ENCODE measurements around the gene ZNF689. TPM values are rescaled to one million over a fixed set of nuclear protein-coding genes. Genes with fewer than 3 reads are reported as not detected.

ZNF689 gene
- total RNA-seq, 1 donor from 2014 or later = 7.1 TPM

- no peak for DNase-seq (ENCODE audit: low spot score)
- Mint-ChIP-seq H3K27me3 (ENCODE audit: low read depth) (no peaks in the 10 kb centered on the region), H3K9me3 (ENCODE audit: low read depth) (peaks cover 10% of the 10 kb centered on the region)
Measured at GRCh38 chr16:30620169-30620568, 10.0 kb upstream of the ZNF689 start.

DNA sequence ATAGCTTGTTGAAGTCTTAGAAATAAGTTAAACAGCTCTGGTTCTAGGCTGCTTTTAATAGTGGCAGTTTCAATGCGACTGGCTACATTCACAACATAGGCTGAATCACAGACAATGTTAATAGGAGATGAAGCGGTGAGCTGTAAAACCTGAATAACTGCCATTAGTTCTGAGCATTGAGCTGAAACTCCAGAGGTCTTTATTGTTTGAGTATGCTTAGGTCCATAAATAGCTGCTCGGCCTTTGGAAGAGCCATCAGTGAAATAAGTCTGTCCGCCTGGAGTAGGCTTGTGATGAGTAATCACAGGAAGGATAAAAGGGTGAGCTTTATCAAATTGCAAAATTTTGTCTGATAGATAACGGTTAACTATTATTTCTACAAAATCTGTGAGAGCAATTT, 9.4 kb upstream of the ZNF689 start:
- Mint-ChIP-seq H3K27ac (ENCODE audit: unreplicated experiment) (no peak overlapping the region), H3K27me3 (ENCODE audit: low read depth) (no peaks in the 10 kb centered on the region), H3K36me3 (ENCODE audit: low read depth) (no peaks in the 10 kb centered on the region), H3K9me3 (ENCODE audit: low read depth) (peaks cover 10% of the 10 kb centered on the region), H3K4me3 (ENCODE audit: unreplicated experiment) (no peak overlapping the region), H3K4me1 (ENCODE audit: low read depth) (no peaks in the 10 kb centered on the region)
- DNase-seq (ENCODE audit: low spot score) = no peak
- TF ChIP-seq, protein P1, sequence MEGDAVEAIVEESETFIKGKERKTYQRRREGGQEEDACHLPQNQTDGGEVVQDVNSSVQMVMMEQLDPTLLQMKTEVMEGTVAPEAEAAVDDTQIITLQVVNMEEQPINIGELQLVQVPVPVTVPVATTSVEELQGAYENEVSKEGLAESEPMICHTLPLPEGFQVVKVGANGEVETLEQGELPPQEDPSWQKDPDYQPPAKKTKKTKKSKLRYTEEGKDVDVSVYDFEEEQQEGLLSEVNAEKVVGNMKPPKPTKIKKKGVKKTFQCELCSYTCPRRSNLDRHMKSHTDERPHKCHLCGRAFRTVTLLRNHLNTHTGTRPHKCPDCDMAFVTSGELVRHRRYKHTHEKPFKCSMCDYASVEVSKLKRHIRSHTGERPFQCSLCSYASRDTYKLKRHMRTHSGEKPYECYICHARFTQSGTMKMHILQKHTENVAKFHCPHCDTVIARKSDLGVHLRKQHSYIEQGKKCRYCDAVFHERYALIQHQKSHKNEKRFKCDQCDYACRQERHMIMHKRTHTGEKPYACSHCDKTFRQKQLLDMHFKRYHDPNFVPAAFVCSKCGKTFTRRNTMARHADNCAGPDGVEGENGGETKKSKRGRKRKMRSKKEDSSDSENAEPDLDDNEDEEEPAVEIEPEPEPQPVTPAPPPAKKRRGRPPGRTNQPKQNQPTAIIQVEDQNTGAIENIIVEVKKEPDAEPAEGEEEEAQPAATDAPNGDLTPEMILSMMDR (IDR thresholded peaks at IDR 0.05) = no peak

More at GRCh38 chr16:30620169-30620568, 10.0 kb upstream of the ZNF689 start:
- no peaks in the 10 kb centered on the region for H3K4me1 Mint-ChIP-seq (ENCODE audit: low read depth)
- H3K36me3 Mint-ChIP-seq (ENCODE audit: low read depth) = no peaks in the 10 kb centered on the region
- TF ChIP-seq, protein P1 (IDR thresholded peaks at IDR 0.05) = no peak
- H3K4me3 Mint-ChIP-seq (ENCODE audit: unreplicated experiment) = no peak overlapping the region
- no peak overlapping the region for H3K27ac Mint-ChIP-seq (ENCODE audit: unreplicated experiment)

- Mint-ChIP-seq H3K4me3 (ENCODE audit: unreplicated experiment) (no peak overlapping the region), H3K4me1 (ENCODE audit: low read depth) (no peaks in the 10 kb centered on the region), H3K9me3 (ENCODE audit: low read depth) (peaks cover 10% of the 10 kb centered on the region), H3K27me3 (ENCODE audit: low read depth) (no peaks in the 10 kb centered on the region), H3K36me3 (ENCODE audit: low read depth) (no peaks in the 10 kb centered on the region), H3K27ac (ENCODE audit: unreplicated experiment) (no peak overlapping the region)
- TF ChIP-seq, protein P1 (IDR thresholded peaks at IDR 0.05) = no peak
- peak; percentile 30 for DNase-seq (ENCODE audit: low spot score)
Measured at GRCh38 chr16:30619202-30619601, 9.0 kb upstream of the ZNF689 start.

DNA sequence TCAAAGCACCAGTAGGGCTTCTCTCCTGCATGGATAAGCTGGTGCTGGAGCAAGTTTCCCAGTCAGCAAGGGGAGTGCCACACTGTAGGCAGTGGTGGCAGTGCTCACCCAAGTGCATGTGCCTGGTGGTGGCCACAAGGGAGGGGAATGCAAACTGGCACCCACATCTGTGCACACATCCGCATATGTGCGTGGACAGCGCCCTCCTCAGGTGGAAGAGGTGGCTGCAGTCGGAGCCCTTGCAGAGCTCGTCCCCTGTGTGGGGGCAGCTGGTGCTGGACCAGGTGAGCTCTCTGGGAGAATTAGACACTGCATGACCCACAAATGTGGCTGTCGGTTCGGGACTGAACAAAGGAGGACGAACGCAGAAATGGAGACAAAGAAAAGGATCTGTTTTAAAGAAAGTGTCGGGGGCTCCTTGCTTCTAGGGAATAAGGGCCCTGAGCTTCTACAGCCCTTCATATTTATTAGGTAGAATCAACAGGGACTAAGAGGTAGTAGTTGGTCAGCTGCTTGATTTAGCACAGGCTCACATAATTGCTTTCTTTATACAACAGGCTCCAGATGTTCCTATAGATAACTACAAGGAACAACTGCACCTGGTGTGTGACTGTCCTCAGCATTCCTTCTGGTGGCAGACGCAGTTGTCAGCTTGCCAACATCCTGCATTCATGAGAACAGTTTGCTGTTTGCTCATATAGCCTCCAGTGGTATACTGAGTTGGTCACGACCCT, 5.3 kb upstream of the ZNF689 start:
- H3K27me3 Mint-ChIP-seq (ENCODE audit: low read depth) = no peaks in the 10 kb centered on the region
- H3K9me3 Mint-ChIP-seq (ENCODE audit: low read depth) = peaks cover 4% of the 10 kb centered on the region
- peak; percentile 70 for DNase-seq (ENCODE audit: low spot score)
- H3K27ac Mint-ChIP-seq (ENCODE audit: unreplicated experiment) = no peak overlapping the region
- no peak overlapping the region for H3K4me3 Mint-ChIP-seq (ENCODE audit: unreplicated experiment)
- TF ChIP-seq, protein P1 (IDR thresholded peaks at IDR 0.05) = peak; percentile 70
- peaks cover 2% of the 10 kb centered on the region for H3K4me1 Mint-ChIP-seq (ENCODE audit: low read depth)
- H3K36me3 Mint-ChIP-seq (ENCODE audit: low read depth) = no peaks in the 10 kb centered on the region

GRCh38 chr16:30609002-30609925, 925 bp downstream of the ZNF689 start:
- TF ChIP-seq, protein P1 (IDR thresholded peaks at IDR 0.05) = no peak
- no peaks in the 10 kb centered on the region for H3K27me3 Mint-ChIP-seq (ENCODE audit: low read depth)
- DNase-seq (ENCODE audit: low spot score) = peak; percentile 93
- H3K9me3 Mint-ChIP-seq (ENCODE audit: low read depth) = no peaks in the 10 kb centered on the region
- H3K4me1 Mint-ChIP-seq (ENCODE audit: low read depth) = peaks cover 10% of the 10 kb centered on the region
- H3K4me3 Mint-ChIP-seq (ENCODE audit: unreplicated experiment) = peak overlapping the region; percentile 85
- H3K36me3 Mint-ChIP-seq (ENCODE audit: low read depth) = peaks cover 12% of the 10 kb centered on the region
- H3K27ac Mint-ChIP-seq (ENCODE audit: unreplicated experiment) = peak overlapping the region; percentile 94
